VCaP (cell line): ENCODE measurements around the gene ACSM2A.
"Not testable (repeated sequence)": the region's sequence is repeated elsewhere in the genome, so short reads cannot be mapped to it uniquely, and the experiment has no call there.

Experiments used
- H3K27ac ChIP-seq: fragments of 450-650 bp; 2 replicates; pipeline ENCODE4 v1.5.1; 2017
- CTCF ChIP-seq: fragments of 450-650 bp; conservative IDR thresholded peaks from 2 replicates; pipeline ENCODE4 v1.5.1; 2017; ENCODE audit warnings: mild to moderate bottlenecking, moderate library complexity

ACSM2A gene

GRCh38 chr16:20451364-20451763, at the start of gene ACSM2A:
TSS of gene ACSM2A (plus strand) at chr16:20451521. CDS start at chr16:20460115, 8,594 bp downstream.
- H3K27ac ChIP-seq: not testable (repeated sequence)

- no peak for TF ChIP-seq CTCF
- H3K27ac ChIP-seq: no peak overlapping the region
Measured at GRCh38 chr16:20402651-20403050, 48.7 kb upstream of the ACSM2A start.

- TF ChIP-seq CTCF: no peak
- H3K27ac ChIP-seq: no peak within 1 kb of the TSS
Measured at GRCh38 chr16:20404637-20405036, 46.7 kb upstream of the ACSM2A start, which contains the start of gene PDILT. TSS of gene PDILT (minus strand) at chr16:20404737. CDS start at chr16:20399300, 5,437 bp downstream.

- no peak within 1 kb of the TSS for H3K27ac ChIP-seq
- no peak for TF ChIP-seq CTCF
Measured at GRCh38 chr16:20409398-20410120, 41.8 kb upstream of the ACSM2A start, which contains the start of gene ACSM5. TSS of gene ACSM5 (plus strand) at chr16:20409534. CDS start at chr16:20411485, 1,951 bp downstream.

GRCh38 chr16:20410121-20410723, 41.1 kb upstream of the ACSM2A start:
- TF ChIP-seq CTCF: no peak
- no peak overlapping the region for H3K27ac ChIP-seq

GRCh38 chr16:20411055-20411454, 40.3 kb upstream of the ACSM2A start:
- H3K27ac ChIP-seq: no peak overlapping the region
- no peak for TF ChIP-seq CTCF

GRCh38 chr16:20415541-20415940, 35.8 kb upstream of the ACSM2A start:
- TF ChIP-seq CTCF: no peak
- H3K27ac ChIP-seq: no peak overlapping the region

GRCh38 chr16:20419093-20419492, 32.2 kb upstream of the ACSM2A start:
- H3K27ac ChIP-seq: not testable (repeated sequence)

- not testable (repeated sequence) for H3K27ac ChIP-seq
Measured at GRCh38 chr16:20421748-20422147, 29.6 kb upstream of the ACSM2A start.

- not testable (repeated sequence) for H3K27ac ChIP-seq
Measured at GRCh38 chr16:20423772-20424128, 27.6 kb upstream of the ACSM2A start.
